KMS-11 (cell line): ENCODE measurements around the gene FBXO39.

Experiments used
- H2AFZ ChIP-seq: fragments of 200-600 bp; sonication (generic); 2 replicates; pipeline ENCODE4 v1.6.1; 2016; ENCODE audit warnings: antibody characterized with exemption, mixed run types, low read depth
- H3K27ac ChIP-seq: fragments of 200-600 bp; sonication (generic); 2 replicates; pipeline ENCODE4 v1.6.1; 2016; ENCODE audit warnings: mild to moderate bottlenecking, mixed run types
- H3K27me3 ChIP-seq: fragments of 200-600 bp; sonication (generic); 2 replicates; pipeline ENCODE4 v1.6.1; 2017; ENCODE audit warnings: mild to moderate bottlenecking, low read depth, mixed run types, moderate library complexity; ENCODE audit not compliant: insufficient read depth
- H3K36me3 ChIP-seq: fragments of 200-600 bp; sonication (generic); 2 replicates; pipeline ENCODE4 v1.6.1; 2017; ENCODE audit warnings: mild to moderate bottlenecking, mixed run types; ENCODE audit not compliant: insufficient read depth
- H3K4me1 ChIP-seq: fragments of 200-600 bp; sonication (generic); 2 replicates; pipeline ENCODE4 v1.6.1; 2016; ENCODE audit warnings: mild to moderate bottlenecking, low read depth, mixed run types; ENCODE audit not compliant: poor library complexity, severe bottlenecking
- H3K4me2 ChIP-seq: fragments of 200-600 bp; sonication (generic); 2 replicates; pipeline ENCODE4 v1.7.0; 2016; ENCODE audit warnings: mild to moderate bottlenecking, mixed run types
- H3K4me3 ChIP-seq: fragments of 200-600 bp; sonication (generic); IDR thresholded peaks from 2 replicates; pipeline ENCODE4 v1.6.1; 2017; ENCODE audit warnings: low read depth, low read length, mixed read lengths; ENCODE audit not compliant: insufficient read depth
- H3K79me2 ChIP-seq: fragments of 200-600 bp; sonication (generic); 2 replicates; pipeline ENCODE4 v1.6.1; 2016; ENCODE audit warnings: low read depth, mixed run types; ENCODE audit not compliant: insufficient read depth
- H3K9ac ChIP-seq: fragments of 200-600 bp; sonication (generic); 2 replicates; pipeline ENCODE4 v1.6.1; 2016; ENCODE audit warnings: mild to moderate bottlenecking, mixed run types
- H4K20me1 ChIP-seq: fragments of 200-600 bp; sonication (generic); 2 replicates; pipeline ENCODE4 v1.6.1; 2016; ENCODE audit warnings: mild to moderate bottlenecking, mixed run types; ENCODE audit not compliant: insufficient read depth
- CTCF ChIP-seq: fragments of 200-600 bp; sonication (generic); conservative IDR thresholded peaks from 2 replicates; pipeline ENCODE4 v1.6.1; 2017; ENCODE audit warnings: low read depth, mild to moderate bottlenecking, antibody characterized with exemption, low read length, moderate library complexity, mixed read lengths

FBXO39 gene

DNA sequence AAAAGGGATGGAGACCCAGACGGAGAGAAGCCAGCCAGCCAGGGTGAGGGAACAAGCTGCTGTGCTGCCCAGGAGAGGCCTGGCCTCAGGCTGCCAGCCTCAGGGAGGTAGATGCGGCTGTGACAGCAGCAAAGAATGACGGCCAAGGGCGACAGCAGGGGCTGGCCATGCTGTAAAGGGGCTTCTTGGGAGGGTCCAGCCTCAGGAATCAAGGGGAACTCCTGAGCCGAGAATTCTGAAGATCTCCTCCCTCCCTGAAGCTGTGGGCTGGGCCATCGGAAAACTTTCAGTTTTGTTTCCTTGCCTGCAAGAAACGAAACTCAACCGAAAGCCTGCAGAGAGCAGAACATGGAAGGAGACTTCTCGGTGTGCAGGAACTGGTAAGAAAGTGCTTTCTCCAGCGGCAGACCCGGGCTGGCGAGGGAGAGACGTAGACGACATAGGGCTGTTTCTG is 20.3 kb upstream of the FBXO39 start, which contains the start of gene XAF1:
TSS of gene XAF1 (plus strand) at position 316 of the 454 bp plus-strand sequence. CDS start at position 349, 33 bp downstream.
- H3K4me2 ChIP-seq = peak within 1 kb of the TSS; percentile 17; the same call in 1 of the 2 replicates
- H3K36me3 ChIP-seq = no peaks in the 10 kb centered on the region
- H4K20me1 ChIP-seq = no peaks in the 10 kb centered on the region
- peak within 1 kb of the TSS; percentile 38; the same call in 1 of the 2 replicates for H2AFZ ChIP-seq
- H3K27me3 ChIP-seq = no peaks in the 10 kb centered on the region
- H3K9ac ChIP-seq = peak within 1 kb of the TSS; percentile 18; the same call in 1 of the 2 replicates
- no peaks in the 10 kb centered on the region for H3K79me2 ChIP-seq
- H3K4me3 ChIP-seq = no peak within 1 kb of the TSS
- TF ChIP-seq CTCF = no peak
- H3K4me1 ChIP-seq = no peaks in the 10 kb centered on the region
- no peak within 1 kb of the TSS for H3K27ac ChIP-seq

DNA sequence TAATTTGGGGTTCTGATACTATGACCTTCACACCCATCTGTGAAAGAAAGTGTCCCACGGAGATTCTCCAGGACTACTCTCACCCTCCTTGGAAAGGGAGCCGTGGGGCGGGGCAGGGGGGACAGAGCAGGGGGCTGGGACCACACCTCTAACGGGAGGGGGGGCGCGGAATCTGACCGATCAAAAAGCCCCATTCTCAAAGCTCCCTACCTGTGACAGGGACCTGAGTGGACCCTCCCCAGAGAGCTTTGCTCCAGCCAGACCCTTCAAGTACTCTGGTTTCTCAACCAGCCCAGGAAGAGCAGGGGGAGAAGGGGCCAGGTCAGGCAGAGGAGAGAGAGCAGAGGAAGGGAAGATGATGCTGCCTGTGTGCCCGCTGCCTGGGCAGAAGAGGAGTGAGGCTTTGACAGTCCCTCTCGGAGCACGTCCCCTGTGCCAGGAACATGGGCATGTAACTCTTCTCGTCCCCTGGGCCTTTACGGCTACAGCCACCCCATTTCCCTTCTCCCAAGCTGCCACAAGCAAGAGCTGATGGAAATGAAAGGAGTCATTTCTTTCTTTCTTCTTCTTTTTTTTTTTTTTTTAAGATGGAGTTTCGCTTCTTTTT is 19.5 kb upstream of the FBXO39 start:
- no peak overlapping the region for H3K9ac ChIP-seq
- no peak overlapping the region for H3K4me3 ChIP-seq
- no peak overlapping the region; the same call in 1 of the 2 replicates for H2AFZ ChIP-seq
- H3K4me1 ChIP-seq = no peaks in the 10 kb centered on the region
- H3K27me3 ChIP-seq = no peaks in the 10 kb centered on the region
- H3K27ac ChIP-seq = no peak overlapping the region
- TF ChIP-seq CTCF = no peak
- no peaks in the 10 kb centered on the region for H4K20me1 ChIP-seq
- H3K79me2 ChIP-seq = no peaks in the 10 kb centered on the region
- no peak overlapping the region; the same call in 1 of the 2 replicates for H3K4me2 ChIP-seq
- no peaks in the 10 kb centered on the region for H3K36me3 ChIP-seq

DNA sequence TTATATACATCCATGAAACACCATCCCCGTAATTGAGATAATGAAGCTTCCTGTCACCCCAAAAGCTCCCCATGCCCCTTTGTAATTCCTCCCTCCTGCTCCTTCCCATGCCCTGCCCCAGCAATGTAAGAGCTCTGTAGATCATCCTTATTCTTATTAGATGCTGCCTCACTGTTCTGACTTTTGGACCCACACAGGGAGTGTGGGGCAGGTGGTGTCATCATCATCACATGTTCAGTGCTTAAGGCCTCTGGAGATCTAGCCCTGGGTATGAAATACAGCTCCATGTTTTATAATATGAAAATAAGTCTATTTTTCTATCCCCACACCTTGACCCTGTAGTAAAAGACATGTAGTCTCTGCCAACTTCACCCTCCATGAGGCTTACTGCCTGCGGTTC is 18.3 kb upstream of the FBXO39 start:
- Histone ChIP-seq H3K27me3 (no peaks in the 10 kb centered on the region), H3K4me2 (no peak overlapping the region), H3K79me2 (no peaks in the 10 kb centered on the region), H3K9ac (no peak overlapping the region), H4K20me1 (no peaks in the 10 kb centered on the region), H3K36me3 (no peaks in the 10 kb centered on the region), H3K27ac (no peak overlapping the region), H3K4me1 (no peaks in the 10 kb centered on the region), H3K4me3 (no peak overlapping the region), H2AFZ (no peak overlapping the region)
- TF ChIP-seq CTCF = no peak

DNA sequence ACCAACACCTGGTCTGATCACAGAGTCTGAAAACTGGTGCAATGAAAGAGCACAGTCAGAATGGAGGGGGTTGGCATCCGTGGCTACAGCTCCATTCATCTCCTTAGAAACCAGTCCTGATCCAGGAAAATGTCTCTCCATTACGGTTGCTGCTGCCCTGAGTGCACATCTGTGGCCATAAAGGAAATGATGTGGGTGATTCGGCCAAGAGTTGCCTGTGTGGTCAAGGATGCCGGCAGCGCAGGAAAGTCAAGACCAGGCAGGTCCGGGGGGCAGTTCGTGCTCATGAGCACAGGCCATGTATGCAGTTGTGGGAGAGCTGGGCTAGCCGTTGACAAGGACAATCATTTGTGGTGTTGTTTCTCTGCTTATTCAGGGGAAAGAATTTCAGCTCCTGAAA is 14.2 kb upstream of the FBXO39 start:
- H3K36me3 ChIP-seq = no peaks in the 10 kb centered on the region
- no peak overlapping the region for H3K27ac ChIP-seq
- no peak for TF ChIP-seq CTCF
- H2AFZ ChIP-seq = no peak overlapping the region
- no peaks in the 10 kb centered on the region for H4K20me1 ChIP-seq
- H3K27me3 ChIP-seq = no peaks in the 10 kb centered on the region
- no peak overlapping the region for H3K4me3 ChIP-seq
- H3K4me1 ChIP-seq = no peaks in the 10 kb centered on the region
- no peaks in the 10 kb centered on the region for H3K79me2 ChIP-seq
- no peak overlapping the region for H3K9ac ChIP-seq
- H3K4me2 ChIP-seq = no peak overlapping the region
